ENCODE measurements around the gene CLASP2. TPM values are rescaled to one million over a fixed set of nuclear protein-coding genes. Genes with fewer than 3 reads are reported as not detected.
A peak's percentile ranks its signal among the peaks of the same experiment; 100 is the strongest.

The CLASP2 gene
- polyA plus RNA-seq, 3 donors = 10.1 to 16.1 (median 13.9) TPM

DNA sequence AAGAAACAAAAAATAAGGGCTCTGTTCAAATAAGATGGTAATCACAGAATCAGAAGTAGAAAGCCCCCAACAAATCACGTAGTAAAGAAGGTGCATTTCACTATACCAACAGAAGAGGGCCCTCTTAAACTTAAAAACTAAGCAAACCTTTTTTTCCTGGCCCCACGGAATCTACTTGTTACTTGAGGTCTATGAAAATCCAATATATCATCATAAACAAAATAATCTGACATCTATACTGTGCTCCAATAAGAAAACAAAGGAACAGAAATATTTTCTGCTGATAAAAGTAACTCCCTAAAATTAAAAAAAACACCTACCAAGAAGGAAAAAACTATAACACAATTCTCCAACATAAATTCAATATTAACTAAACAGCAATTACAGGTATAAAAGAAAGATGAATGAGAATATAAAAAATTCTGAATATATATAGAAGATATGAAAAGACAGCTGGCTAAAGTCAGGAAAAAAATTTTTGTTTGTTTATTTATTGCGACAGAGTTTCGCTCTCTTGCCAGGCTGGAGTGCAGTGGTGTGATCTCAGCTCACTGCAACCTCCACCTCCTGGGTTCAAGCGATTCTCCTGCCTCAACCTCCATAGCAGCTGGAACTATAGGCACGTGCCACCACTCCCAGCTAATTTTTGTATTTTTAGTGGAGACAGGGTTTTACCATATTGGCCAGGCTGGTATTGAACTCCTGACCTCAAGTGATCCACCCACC, 81.8 kb downstream of the CLASP2 start:
- Histone ChIP-seq H3K79me2 (ENCODE audit: insufficient read depth, low read length) (no peaks in the 10 kb centered on the region), H3K27me3 (ENCODE audit: control insufficient read depth in 2 of 2, insufficient read depth in 2 of 2, low read length in 2 of 2) (no peaks in the 10 kb centered on the region), H3K9ac (ENCODE audit: insufficient read depth, low read length, poor library complexity, severe bottlenecking) (no peak overlapping the region), H3K4me1 (ENCODE audit: control insufficient read depth in 1 of 2, insufficient read depth in 2 of 2, low read length in 2 of 2) (no peaks in the 10 kb centered on the region), H3K36me3 (replicated peaks in 1 of 2; ENCODE audit: control insufficient read depth in 1 of 2, insufficient read depth in 2 of 2, low read length in 2 of 2) (peaks cover 20 to 55% of the 10 kb centered on the region in 2 donors), H3K27ac (ENCODE audit: low read depth in 1 of 2, low read length in 2 of 2) (no peak overlapping the region), H3K4me2 (replicated peaks; ENCODE audit: extremely low read depth, low read length, poor library complexity, severe bottlenecking) (no peak overlapping the region), H3K4me3 (replicated peaks in 1 of 3; ENCODE audit: low read depth in 2 of 3, low read length in 3 of 3) (no peak overlapping the region), H3K9me3 (replicated peaks in 1 of 2; ENCODE audit: control insufficient read depth in 1 of 2, insufficient read depth in 1 of 2, low read length in 2 of 2) (no peaks in the 10 kb centered on the region), H4K20me1 (ENCODE audit: insufficient read depth, low read length) (no peaks in the 10 kb centered on the region), H2AFZ (ENCODE audit: insufficient read depth, low read depth, low read length, poor library complexity, severe bottlenecking) (no peak overlapping the region)
- Mint-ChIP-seq H3K27me3 (ENCODE audit: low read depth in 3 of 3) (no peaks in the 10 kb centered on the region), H3K27ac (peak overlapping the region in 2 of 7 donors; percentile 21 to 51), H3K9me3 (no peaks in the 10 kb centered on the region), H3K4me3 (no peak overlapping the region), H3K4me1 (peaks cover 2% of the 10 kb centered on the region), H3K36me3 (peaks cover 31 to 38% of the 10 kb centered on the region in 2 donors)
- peak; percentile 13 to 48 (median 36) for DNase-seq
- no CpG with 5 or more reads among the region's 6 CpGs for WGBS (ENCODE audit: insufficient coverage)
- intact Hi-C loops (cut with micrococcal nuclease) = loop anchor here (2.0 to 5.0 kb wide), 2 partner anchors 151 kb away; no protein-coding TSS in a partner anchor
- TF ChIP-seq, protein P1, sequence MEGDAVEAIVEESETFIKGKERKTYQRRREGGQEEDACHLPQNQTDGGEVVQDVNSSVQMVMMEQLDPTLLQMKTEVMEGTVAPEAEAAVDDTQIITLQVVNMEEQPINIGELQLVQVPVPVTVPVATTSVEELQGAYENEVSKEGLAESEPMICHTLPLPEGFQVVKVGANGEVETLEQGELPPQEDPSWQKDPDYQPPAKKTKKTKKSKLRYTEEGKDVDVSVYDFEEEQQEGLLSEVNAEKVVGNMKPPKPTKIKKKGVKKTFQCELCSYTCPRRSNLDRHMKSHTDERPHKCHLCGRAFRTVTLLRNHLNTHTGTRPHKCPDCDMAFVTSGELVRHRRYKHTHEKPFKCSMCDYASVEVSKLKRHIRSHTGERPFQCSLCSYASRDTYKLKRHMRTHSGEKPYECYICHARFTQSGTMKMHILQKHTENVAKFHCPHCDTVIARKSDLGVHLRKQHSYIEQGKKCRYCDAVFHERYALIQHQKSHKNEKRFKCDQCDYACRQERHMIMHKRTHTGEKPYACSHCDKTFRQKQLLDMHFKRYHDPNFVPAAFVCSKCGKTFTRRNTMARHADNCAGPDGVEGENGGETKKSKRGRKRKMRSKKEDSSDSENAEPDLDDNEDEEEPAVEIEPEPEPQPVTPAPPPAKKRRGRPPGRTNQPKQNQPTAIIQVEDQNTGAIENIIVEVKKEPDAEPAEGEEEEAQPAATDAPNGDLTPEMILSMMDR (IDR thresholded peaks at IDR 0.05) = peak; percentile 87

DNA sequence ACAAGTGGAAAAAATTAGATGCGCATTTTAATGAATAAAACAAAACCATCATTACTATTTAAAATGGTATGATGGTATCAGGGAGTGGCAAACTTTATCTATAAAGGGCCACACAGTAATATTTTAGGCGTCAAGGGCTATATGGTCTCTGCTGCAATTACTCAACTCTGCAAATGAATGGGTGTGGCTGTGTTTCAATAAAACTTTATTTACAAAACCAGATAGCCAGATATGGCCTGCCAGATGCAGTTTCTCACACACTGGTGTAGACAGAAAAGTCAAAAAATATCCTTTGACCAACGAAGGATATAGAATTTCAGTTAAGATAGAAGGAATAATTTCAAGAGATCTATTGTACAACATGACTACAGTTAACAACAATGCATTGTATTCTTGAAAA, 83.8 kb downstream of the CLASP2 start:
- Histone ChIP-seq H3K79me2 (ENCODE audit: insufficient read depth, low read length) (no peaks in the 10 kb centered on the region), H2AFZ (ENCODE audit: insufficient read depth, low read depth, low read length, poor library complexity, severe bottlenecking) (no peak overlapping the region), H3K9ac (ENCODE audit: insufficient read depth, low read length, poor library complexity, severe bottlenecking) (no peak overlapping the region), H3K4me2 (replicated peaks; ENCODE audit: extremely low read depth, low read length, poor library complexity, severe bottlenecking) (no peak overlapping the region), H3K36me3 (replicated peaks in 1 of 2; ENCODE audit: control insufficient read depth in 1 of 2, insufficient read depth in 2 of 2, low read length in 2 of 2) (peaks cover 22 to 58% of the 10 kb centered on the region in 2 donors), H3K27me3 (ENCODE audit: control insufficient read depth in 2 of 2, insufficient read depth in 2 of 2, low read length in 2 of 2) (no peaks in the 10 kb centered on the region), H3K4me1 (ENCODE audit: control insufficient read depth in 1 of 2, insufficient read depth in 2 of 2, low read length in 2 of 2) (no peaks in the 10 kb centered on the region), H3K4me3 (replicated peaks in 1 of 3; ENCODE audit: low read depth in 2 of 3, low read length in 3 of 3) (no peak overlapping the region), H4K20me1 (ENCODE audit: insufficient read depth, low read length) (no peaks in the 10 kb centered on the region), H3K9me3 (replicated peaks in 1 of 2; ENCODE audit: control insufficient read depth in 1 of 2, insufficient read depth in 1 of 2, low read length in 2 of 2) (no peaks in the 10 kb centered on the region), H3K27ac (ENCODE audit: low read depth in 1 of 2, low read length in 2 of 2) (no peak overlapping the region)
- Mint-ChIP-seq H3K36me3 (peaks cover 28 to 40% of the 10 kb centered on the region in 2 donors), H3K4me1 (peaks cover 2% of the 10 kb centered on the region), H3K9me3 (no peaks in the 10 kb centered on the region), H3K27me3 (ENCODE audit: low read depth in 3 of 3) (no peaks in the 10 kb centered on the region), H3K4me3 (no peak overlapping the region), H3K27ac (no peak overlapping the region)
- intact Hi-C loops (cut with micrococcal nuclease) = no loop called here
- DNase-seq = no peak
- TF ChIP-seq, protein P1 (IDR thresholded peaks at IDR 0.05) = no peak
- WGBS (ENCODE audit: insufficient coverage) = no CpG with 5 or more reads among the region's 3 CpGs
